ENCODE results near the gene CELA3A.
"Not testable (repeated sequence)": the region's sequence is repeated elsewhere in the genome, so short reads cannot be mapped to it uniquely, and the experiment has no call there.

The CELA3A gene

GRCh38 chr1:22021061-22021460 lies 19.6 kb downstream of the CELA3A start:
- DNase-seq: no peak

- no peak for DNase-seq
These were observed 23.3 kb downstream of the CELA3A start for GRCh38 chr1:22024485-22025367.

- DNase-seq: peak; percentile 92
These were observed 24.1 kb downstream of the CELA3A start for GRCh38 chr1:22025368-22026155.

- DNase-seq: no peak
These were observed 25.4 kb downstream of the CELA3A start for GRCh38 chr1:22026924-22027289.

- DNase-seq: no peak
These were observed 28.6 kb downstream of the CELA3A start for GRCh38 chr1:22030057-22030456.

- no peak for DNase-seq
These were observed 29.0 kb downstream of the CELA3A start for GRCh38 chr1:22030473-22030872.

- no peak for DNase-seq
These were observed 29.9 kb downstream of the CELA3A start for GRCh38 chr1:22031214-22031962.

- DNase-seq: not testable (repeated sequence)
These were observed 33.4 kb downstream of the CELA3A start for GRCh38 chr1:22034834-22035233.

GRCh38 chr1:22037520-22037919 lies 36.1 kb downstream of the CELA3A start:
- no peak for DNase-seq

GRCh38 chr1:22038036-22038435 lies 36.6 kb downstream of the CELA3A start:
- no peak for DNase-seq

- peak; percentile 38 for DNase-seq
These were observed 38.3 kb downstream of the CELA3A start for GRCh38 chr1:22039594-22040285.

GRCh38 chr1:22040286-22040623 lies 38.8 kb downstream of the CELA3A start:
- no peak for DNase-seq

- DNase-seq: no peak
These were observed 40.0 kb downstream of the CELA3A start for GRCh38 chr1:22041505-22041904.

- DNase-seq: no peak
These were observed 41.8 kb downstream of the CELA3A start for GRCh38 chr1:22043198-22043769.

GRCh38 chr1:22044690-22045420 lies 43.4 kb downstream of the CELA3A start:
- DNase-seq: peak; percentile 60

GRCh38 chr1:22045604-22046228 lies 44.3 kb downstream of the CELA3A start:
- peak; percentile 22 for DNase-seq

GRCh38 chr1:22048351-22049192 lies 47.1 kb downstream of the CELA3A start:
- no peak for DNase-seq

GRCh38 chr1:22050330-22050729 lies 48.9 kb downstream of the CELA3A start:
- DNase-seq: no peak

- DNase-seq: no peak
These were observed 50.2 kb downstream of the CELA3A start for GRCh38 chr1:22051607-22052114.

Data from NCI-H226 (cell line).